Epithelial cell of esophagus (primary cell): ENCODE results near the gene MFSD1.

Source experiments
- DNase-seq: peaks from one replicate; pipeline ENCODE4 v3.0.0; 2010; ENCODE audit warnings: low read depth
- H3K4me3 ChIP-seq: 2 replicates; pipeline ENCODE4 v1.5.1; 2011; ENCODE audit warnings: mild to moderate bottlenecking, low read length, control low read depth
- TF ChIP-seq, protein P1 (sequence below): IDR thresholded peaks from 2 replicates; pipeline ENCODE4 v1.5.1; 2011; ENCODE audit warnings: low read depth, mild to moderate bottlenecking, low read length, control low read depth, inconsistent platforms; ENCODE audit not compliant: insufficient read depth; ENCODE audit errors: missing control alignments

The MFSD1 gene

DNA sequence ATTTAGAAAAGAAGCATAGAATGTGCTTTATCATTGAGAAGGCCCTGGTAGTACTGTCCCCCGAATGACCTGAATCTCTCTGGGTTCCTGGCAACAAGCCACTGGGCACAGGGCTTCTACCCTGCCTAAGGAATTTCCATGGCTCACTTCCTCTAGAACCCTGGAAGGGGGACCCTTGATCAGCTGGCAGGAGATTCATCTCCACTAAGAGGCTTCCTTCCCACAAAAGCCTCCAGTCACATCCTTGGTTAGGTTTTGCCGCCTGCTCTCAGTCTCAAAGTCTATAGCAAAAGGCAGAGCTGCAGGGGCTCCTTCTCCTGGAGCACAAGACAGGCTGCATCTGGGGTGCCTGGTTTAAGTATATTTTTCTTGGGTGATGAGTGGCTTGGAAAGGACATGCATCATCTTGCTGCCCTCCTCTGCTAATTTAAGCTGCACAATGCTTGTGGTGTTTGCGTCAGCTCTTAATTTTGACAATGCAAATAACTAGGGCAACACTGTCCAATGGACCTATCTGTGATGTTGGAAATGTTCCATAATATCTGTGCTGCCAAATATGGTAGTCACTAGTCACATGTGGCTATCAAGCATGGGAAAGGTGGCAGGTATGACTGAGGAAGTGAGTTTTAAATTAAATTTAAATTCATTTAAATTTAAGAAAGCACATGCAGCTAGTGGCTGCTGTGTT lies 36.2 kb upstream of the MFSD1 start:
- peak; percentile 6 for DNase-seq
- no peak overlapping the region for H3K4me3 ChIP-seq
- TF ChIP-seq, protein P1, sequence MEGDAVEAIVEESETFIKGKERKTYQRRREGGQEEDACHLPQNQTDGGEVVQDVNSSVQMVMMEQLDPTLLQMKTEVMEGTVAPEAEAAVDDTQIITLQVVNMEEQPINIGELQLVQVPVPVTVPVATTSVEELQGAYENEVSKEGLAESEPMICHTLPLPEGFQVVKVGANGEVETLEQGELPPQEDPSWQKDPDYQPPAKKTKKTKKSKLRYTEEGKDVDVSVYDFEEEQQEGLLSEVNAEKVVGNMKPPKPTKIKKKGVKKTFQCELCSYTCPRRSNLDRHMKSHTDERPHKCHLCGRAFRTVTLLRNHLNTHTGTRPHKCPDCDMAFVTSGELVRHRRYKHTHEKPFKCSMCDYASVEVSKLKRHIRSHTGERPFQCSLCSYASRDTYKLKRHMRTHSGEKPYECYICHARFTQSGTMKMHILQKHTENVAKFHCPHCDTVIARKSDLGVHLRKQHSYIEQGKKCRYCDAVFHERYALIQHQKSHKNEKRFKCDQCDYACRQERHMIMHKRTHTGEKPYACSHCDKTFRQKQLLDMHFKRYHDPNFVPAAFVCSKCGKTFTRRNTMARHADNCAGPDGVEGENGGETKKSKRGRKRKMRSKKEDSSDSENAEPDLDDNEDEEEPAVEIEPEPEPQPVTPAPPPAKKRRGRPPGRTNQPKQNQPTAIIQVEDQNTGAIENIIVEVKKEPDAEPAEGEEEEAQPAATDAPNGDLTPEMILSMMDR, result no peak

DNA sequence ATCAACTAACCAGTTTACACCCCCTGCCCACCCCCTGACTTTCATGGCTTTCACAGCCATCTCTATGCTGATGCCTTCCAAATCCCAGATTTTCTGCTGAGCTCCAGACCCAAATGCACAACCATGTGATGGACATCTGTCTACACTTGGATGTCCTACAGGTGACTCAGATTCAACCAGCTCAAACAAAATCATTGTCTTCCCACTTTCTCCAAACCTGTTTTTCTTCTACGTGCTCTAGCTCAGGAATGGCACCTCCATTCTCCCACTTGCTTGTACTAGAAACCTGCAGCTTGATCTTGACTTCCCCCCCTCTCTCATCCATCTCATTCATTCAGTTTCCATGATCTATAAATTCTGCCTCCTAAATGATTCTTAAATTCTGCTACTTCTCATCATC lies 35.5 kb upstream of the MFSD1 start:
- DNase-seq, result peak; percentile 79
- H3K4me3 ChIP-seq, result no peak overlapping the region

DNA sequence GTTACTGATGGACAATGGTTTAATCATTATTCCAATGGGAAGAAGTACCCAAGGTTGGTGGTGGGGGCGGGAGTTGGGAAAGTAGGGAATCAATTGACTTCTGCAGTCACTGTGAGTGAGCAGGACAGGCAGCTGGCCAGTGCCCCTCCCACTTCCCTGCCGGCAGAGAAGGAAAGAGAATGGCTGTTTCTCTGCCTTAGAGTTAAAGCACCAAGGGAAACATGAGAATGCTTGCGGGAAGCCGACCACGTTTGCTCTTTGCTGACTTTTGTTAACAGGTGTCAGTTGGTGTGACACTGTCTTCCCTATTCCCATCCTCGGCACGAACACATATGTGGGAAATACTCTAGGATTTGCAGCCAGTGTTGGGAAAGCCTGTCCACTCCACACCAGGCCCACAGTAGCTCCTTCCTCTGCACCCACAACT lies 33.5 kb upstream of the MFSD1 start:
- TF ChIP-seq, protein P1, result no peak
- H3K4me3 ChIP-seq, result no peak overlapping the region
- peak; percentile 50 for DNase-seq

More for the DNA sequence above, 35.5 kb upstream of the MFSD1 start:
- TF ChIP-seq, protein P1, result no peak

DNA sequence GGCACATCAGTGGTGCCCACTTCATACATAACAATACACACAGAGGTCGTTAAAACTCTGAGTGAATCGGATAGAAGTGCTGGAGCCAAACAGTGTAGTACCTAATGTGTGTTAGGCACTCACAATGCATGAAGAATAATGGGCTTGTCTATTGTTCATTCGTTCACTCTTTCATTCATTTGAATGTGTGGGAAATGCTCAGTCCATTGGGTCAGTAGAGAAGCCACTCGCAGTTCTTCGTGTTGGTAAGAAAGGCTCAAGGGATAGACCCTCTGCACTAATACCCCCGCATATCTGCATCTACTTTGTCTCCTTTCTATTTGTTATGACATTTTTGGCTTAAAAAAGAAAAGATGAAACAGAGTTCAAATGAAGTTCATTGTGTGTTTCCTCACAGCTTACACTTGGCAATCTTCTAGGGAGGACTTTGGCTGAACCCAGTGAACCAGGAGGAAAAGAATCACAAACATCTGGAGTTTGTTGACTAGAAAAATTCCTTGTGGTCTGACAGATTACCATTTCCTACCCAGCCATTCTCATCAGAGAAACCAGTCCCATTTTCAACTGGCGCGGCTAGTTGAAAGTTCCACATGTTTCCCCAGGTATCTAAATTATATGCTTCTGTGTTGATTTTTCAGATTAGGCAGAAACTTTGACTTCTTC lies 32.8 kb upstream of the MFSD1 start:
- TF ChIP-seq, protein P1, result no peak
- peak; percentile 60 for DNase-seq

DNA sequence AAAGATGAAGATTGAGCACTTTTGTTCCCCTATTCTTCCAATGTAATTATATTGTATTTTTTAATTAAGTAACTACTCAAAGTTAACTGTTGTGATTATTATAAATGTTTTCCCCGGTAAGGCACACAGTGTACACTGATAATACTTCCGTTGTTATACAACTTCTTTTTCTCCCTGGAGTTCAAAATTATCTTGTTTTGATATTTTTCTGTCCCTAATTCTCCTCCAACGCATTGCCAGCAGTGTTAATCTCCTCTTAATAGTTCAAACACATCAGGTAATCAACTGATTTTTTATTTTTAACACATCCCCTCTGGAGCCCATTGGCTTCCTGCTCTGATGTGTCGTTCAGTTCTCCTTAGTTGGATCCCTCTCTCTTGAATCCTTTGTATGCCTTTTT lies 32.3 kb upstream of the MFSD1 start:
- no peak for DNase-seq
- TF ChIP-seq, protein P1, result no peak
- H3K4me3 ChIP-seq, result no peak overlapping the region

More for the DNA sequence above, 32.8 kb upstream of the MFSD1 start:
- H3K4me3 ChIP-seq, result no peak overlapping the region

DNA sequence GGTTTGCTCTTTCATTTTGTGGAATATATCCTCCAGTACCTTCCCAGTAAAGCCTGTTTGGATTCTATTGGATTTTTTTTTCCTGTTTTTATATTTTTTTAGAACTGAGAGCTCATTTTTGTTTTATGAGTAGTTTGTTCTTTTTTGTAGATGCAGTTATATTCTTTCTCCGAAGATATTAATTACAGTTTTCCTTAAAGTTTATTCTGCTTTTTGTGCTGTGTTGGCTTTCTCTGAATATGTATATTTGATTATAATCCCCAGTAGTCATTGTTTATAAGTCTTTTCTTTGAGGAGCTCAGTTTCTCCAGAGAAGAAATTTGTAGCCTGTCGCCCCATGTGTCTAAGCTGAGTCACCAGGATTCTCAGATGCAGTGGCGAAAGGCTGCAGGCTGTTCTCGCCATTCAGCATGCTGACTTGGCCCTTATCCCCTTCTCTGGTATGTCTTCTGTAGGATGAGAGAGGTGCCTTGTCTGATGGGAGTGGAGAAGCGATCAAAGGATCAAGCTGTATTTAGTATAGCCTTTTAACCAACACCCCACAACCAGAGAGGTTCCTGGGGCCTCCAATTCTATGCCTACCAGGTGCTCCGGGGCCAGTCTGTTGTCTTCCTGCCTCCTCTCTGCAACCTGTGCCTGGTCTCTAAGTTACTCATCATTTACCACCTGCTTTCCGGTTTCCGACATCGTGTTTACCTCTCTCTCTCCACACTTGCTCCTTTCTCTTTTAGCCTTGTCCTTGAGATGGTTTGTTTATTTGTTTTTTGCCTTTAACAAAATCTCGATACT lies 31.7 kb upstream of the MFSD1 start:
- TF ChIP-seq, protein P1, result no peak

More for the DNA sequence above, 31.7 kb upstream of the MFSD1 start:
- no peak overlapping the region for H3K4me3 ChIP-seq
- peak; percentile 71 for DNase-seq
